ENCODE data around the gene NCEH1. TPM values are rescaled to one million over a fixed set of nuclear protein-coding genes. Genes with fewer than 3 reads are reported as not detected.

NCEH1 gene
- total RNA-seq, 1 experiment from 2014 or later, result 11.5 TPM

- Histone ChIP-seq H4K20me1 (ENCODE audit: insufficient read depth) (no peaks in the 10 kb centered on the region; the same call in 1 of the 2 replicates), H3K27ac (ENCODE audit: low read depth, low read length) (peak overlapping the region; percentile 71), H3K79me2 (ENCODE audit: insufficient read depth, low read length) (peaks cover 37% of the 10 kb centered on the region), H3K9me2 (ENCODE audit: insufficient read depth) (no peaks in the 10 kb centered on the region), H3K4me1 (ENCODE audit: control insufficient read depth in 1 of 2, insufficient read depth in 2 of 2, low read length in 2 of 2) (peaks cover 21 to 49% of the 10 kb centered on the region in 2 experiments), H3K9ac (ENCODE audit: low read length) (peak overlapping the region; percentile 76), H2AFZ (ENCODE audit: low read depth, low read length, poor library complexity, severe bottlenecking) (no peak overlapping the region), H3K4me2 (ENCODE audit: low read length) (peak overlapping the region; percentile 68), H3K27me3 (ENCODE audit: insufficient read depth, low read length) (no peaks in the 10 kb centered on the region), H3K9me3 (ENCODE audit: control insufficient read depth in 1 of 2, insufficient read depth in 1 of 2, low read depth in 1 of 2, low read length in 2 of 2) (no peaks in the 10 kb centered on the region), H3K4me3 (replicated peaks in 1 of 2; ENCODE audit: low read depth in 1 of 2, low read length in 2 of 2) (peak overlapping the region; percentile 35 to 83), H3K36me3 (ENCODE audit: control insufficient read depth in 1 of 2, insufficient read depth in 2 of 2, low read length in 2 of 2) (peaks cover 0 to 10% of the 10 kb centered on the region in 2 experiments; a peak in 1 of 4 replicates)
- no TSS peak for BruUV-seq (replicated peaks)
- ATAC-seq, result peak; percentile 20; the same call in 1 of the 2 replicates
- TF ChIP-seq SIN3A (IDR thresholded peaks at IDR 0.05; ENCODE audit: low read depth), result no peak
- TF ChIP-seq FOSL1 (IDR thresholded peaks at IDR 0.05; ENCODE audit: low read depth), result peak; percentile 42; the same call in 1 of the 2 replicates
- 0 out of 2 replicates have a peak, but pooled peaks have one; percentile 43 for TF ChIP-seq CBX3 (IDR thresholded peaks at IDR 0.05; ENCODE audit: low read depth)
- TF ChIP-seq EZH2phosphoT487 (IDR thresholded peaks at IDR 0.05; ENCODE audit: borderline replicate concordance), result no peak
- TF ChIP-seq SP1 (IDR thresholded peaks at IDR 0.05; ENCODE audit: low read depth), result peak; percentile 72
- peak; percentile 31; the same call in 1 of the 2 replicates for TF ChIP-seq POLR2AphosphoS5 (IDR thresholded peaks at IDR 0.05; ENCODE audit: low read depth, low read length)
- TF ChIP-seq YY1 (IDR thresholded peaks at IDR 0.05; ENCODE audit: extremely low read depth, insufficient replicate concordance, low read depth, low read length), result no peak
- ChIA-PET POLR2A (interaction anchor here (0.9 to 2.1 kb wide), 5 partner anchors 9 to 76 kb away, joined by 3 to 5 read pairs (median 3); partner anchors contain the start of gene NCEH1), CTCF (interaction anchor here (1.3 to 2.3 kb wide), 2 partner anchors 76 to 288 kb away, joined by 4 to 11 read pairs; no protein-coding TSS in a partner anchor), RAD21 (ENCODE audit: low non-redundant PET in 1 of 2, low total read pairs in 2 of 2, uncharacterized antibody in 2 of 2, unreplicated experiment in 2 of 2) (no interaction called here)
- DNase-seq (ENCODE audit: low read depth, low spot score), result peak; percentile 90
- intact Hi-C loops (cut with micrococcal nuclease), result loop anchor here (2.0 kb wide), 1 partner anchor 39 kb away; the partner anchor contains the start of gene NCEH1
These were observed 38.5 kb upstream of the NCEH1 start for GRCh38 chr3:172749230-172749965.

- Histone ChIP-seq H2AFZ (ENCODE audit: low read depth, low read length, poor library complexity, severe bottlenecking) (peak overlapping the region; percentile 20), H3K4me1 (ENCODE audit: control insufficient read depth in 1 of 2, insufficient read depth in 2 of 2, low read length in 2 of 2) (peaks cover 21 to 31% of the 10 kb centered on the region in 2 experiments), H3K27me3 (ENCODE audit: insufficient read depth, low read length) (no peaks in the 10 kb centered on the region), H3K36me3 (ENCODE audit: control insufficient read depth in 1 of 2, insufficient read depth in 2 of 2, low read length in 2 of 2) (no peaks in the 10 kb centered on the region), H3K9me2 (ENCODE audit: insufficient read depth) (no peaks in the 10 kb centered on the region), H3K4me3 (replicated peaks in 1 of 2; ENCODE audit: low read depth in 1 of 2, low read length in 2 of 2) (no peak overlapping the region), H3K79me2 (ENCODE audit: insufficient read depth, low read length) (peaks cover 8% of the 10 kb centered on the region), H3K9ac (ENCODE audit: low read length) (no peak overlapping the region), H3K27ac (ENCODE audit: low read depth, low read length) (no peak overlapping the region), H3K9me3 (ENCODE audit: control insufficient read depth in 1 of 2, insufficient read depth in 1 of 2, low read depth in 1 of 2, low read length in 2 of 2) (no peaks in the 10 kb centered on the region), H3K4me2 (ENCODE audit: low read length) (no peak overlapping the region), H4K20me1 (ENCODE audit: insufficient read depth) (no peaks in the 10 kb centered on the region)
- BruUV-seq (replicated peaks), result no TSS peak
- intact Hi-C loops (cut with micrococcal nuclease), result no loop called here
- DNase-seq (ENCODE audit: low read depth, low spot score), result no peak
- TF ChIP-seq CEBPB (IDR thresholded peaks at IDR 0.05; ENCODE audit: low read depth) (no peak), EZH2phosphoT487 (IDR thresholded peaks at IDR 0.05; ENCODE audit: borderline replicate concordance) (no peak), YY1 (IDR thresholded peaks at IDR 0.05; ENCODE audit: extremely low read depth, insufficient replicate concordance, low read depth, low read length) (no peak), FOSL1 (IDR thresholded peaks at IDR 0.05; ENCODE audit: low read depth) (no peak), ZFX (IDR thresholded peaks at IDR 0.05) (no peak), ZNF274 (IDR thresholded peaks at IDR 0.05; ENCODE audit: low read depth, low read length) (no peak), SIN3A (IDR thresholded peaks at IDR 0.05; ENCODE audit: low read depth) (no peak), RAD21 (IDR thresholded peaks at IDR 0.05; ENCODE audit: low read depth) (no peak), MAX (IDR thresholded peaks at IDR 0.05) (no peak)
- TF ChIP-seq, protein P1, sequence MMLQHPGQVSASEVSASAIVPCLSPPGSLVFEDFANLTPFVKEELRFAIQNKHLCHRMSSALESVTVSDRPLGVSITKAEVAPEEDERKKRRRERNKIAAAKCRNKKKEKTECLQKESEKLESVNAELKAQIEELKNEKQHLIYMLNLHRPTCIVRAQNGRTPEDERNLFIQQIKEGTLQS (IDR thresholded peaks at IDR 0.05), result no peak
- POLR2A ChIA-PET, result no interaction called here
- no peak for ATAC-seq
- RAD21 ChIA-PET (ENCODE audit: low non-redundant PET in 1 of 2, low total read pairs in 2 of 2, uncharacterized antibody in 2 of 2, unreplicated experiment in 2 of 2), result no interaction called here
- CTCF ChIA-PET, result interaction anchor here (1.0 kb wide), 1 partner anchor 73 kb away, joined by 3 read pairs; no protein-coding TSS in a partner anchor
These were observed 35.6 kb upstream of the NCEH1 start for GRCh38 chr3:172746475-172746874.

Data from HCT116 (cell line).